ENCODE results near the gene TMEM18.

DNA sequence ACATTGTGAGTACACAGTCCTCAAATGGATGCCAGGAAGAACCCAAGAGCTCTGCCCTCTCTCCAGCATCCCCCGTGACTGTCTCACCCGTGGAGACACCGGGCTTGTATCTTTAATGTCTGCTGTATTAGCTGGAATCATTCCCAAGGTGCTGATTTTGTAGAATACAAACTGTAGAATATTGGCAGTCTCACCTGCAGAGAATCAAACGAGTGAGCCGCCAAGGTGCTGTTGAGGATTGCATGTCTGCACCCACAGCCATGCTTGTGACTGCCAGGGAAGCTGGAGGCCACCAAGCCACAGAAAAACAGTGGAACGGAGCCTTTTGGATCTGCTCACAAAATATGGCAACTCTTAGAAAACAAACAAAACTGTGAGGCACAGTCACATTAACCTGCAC lies 37.5 kb downstream of the TMEM18 start:
- TF ChIP-seq POLR2A (IDR thresholded peaks at IDR 0.05) = no peak
- TF ChIP-seq, protein P1, sequence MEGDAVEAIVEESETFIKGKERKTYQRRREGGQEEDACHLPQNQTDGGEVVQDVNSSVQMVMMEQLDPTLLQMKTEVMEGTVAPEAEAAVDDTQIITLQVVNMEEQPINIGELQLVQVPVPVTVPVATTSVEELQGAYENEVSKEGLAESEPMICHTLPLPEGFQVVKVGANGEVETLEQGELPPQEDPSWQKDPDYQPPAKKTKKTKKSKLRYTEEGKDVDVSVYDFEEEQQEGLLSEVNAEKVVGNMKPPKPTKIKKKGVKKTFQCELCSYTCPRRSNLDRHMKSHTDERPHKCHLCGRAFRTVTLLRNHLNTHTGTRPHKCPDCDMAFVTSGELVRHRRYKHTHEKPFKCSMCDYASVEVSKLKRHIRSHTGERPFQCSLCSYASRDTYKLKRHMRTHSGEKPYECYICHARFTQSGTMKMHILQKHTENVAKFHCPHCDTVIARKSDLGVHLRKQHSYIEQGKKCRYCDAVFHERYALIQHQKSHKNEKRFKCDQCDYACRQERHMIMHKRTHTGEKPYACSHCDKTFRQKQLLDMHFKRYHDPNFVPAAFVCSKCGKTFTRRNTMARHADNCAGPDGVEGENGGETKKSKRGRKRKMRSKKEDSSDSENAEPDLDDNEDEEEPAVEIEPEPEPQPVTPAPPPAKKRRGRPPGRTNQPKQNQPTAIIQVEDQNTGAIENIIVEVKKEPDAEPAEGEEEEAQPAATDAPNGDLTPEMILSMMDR (IDR thresholded peaks at IDR 0.05) = no peak
